HG03025 (cell line): ENCODE measurements around the gene RPP38.

Experiments
- ATAC-seq: cut with Tn5 transposase; IDR thresholded peaks from one replicate; pipeline ENCODE4 v1.9.1; 2021; ENCODE audit warnings: mild to moderate bottlenecking, moderate library complexity; ENCODE audit not compliant: unreplicated experiment, low FRiP score

The RPP38 gene, protein sequence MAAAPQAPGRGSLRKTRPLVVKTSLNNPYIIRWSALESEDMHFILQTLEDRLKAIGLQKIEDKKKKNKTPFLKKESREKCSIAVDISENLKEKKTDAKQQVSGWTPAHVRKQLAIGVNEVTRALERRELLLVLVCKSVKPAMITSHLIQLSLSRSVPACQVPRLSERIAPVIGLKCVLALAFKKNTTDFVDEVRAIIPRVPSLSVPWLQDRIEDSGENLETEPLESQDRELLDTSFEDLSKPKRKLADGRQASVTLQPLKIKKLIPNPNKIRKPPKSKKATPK

GRCh38 chr10:15097011-15097812 is at the start of gene RPP38:
Gene RPP38 (plus strand): TSS chr10:15097355. CDS start chr10:15103315, 5,960 bp downstream.
- ATAC-seq = peak; percentile 87

GRCh38 chr10:15049533-15049932 is 47.6 kb upstream of the RPP38 start:
- no peak for ATAC-seq

GRCh38 chr10:15052121-15052520 is 45.0 kb upstream of the RPP38 start:
- ATAC-seq = no peak

GRCh38 chr10:15053061-15053460 is 44.1 kb upstream of the RPP38 start:
- no peak for ATAC-seq

DNA sequence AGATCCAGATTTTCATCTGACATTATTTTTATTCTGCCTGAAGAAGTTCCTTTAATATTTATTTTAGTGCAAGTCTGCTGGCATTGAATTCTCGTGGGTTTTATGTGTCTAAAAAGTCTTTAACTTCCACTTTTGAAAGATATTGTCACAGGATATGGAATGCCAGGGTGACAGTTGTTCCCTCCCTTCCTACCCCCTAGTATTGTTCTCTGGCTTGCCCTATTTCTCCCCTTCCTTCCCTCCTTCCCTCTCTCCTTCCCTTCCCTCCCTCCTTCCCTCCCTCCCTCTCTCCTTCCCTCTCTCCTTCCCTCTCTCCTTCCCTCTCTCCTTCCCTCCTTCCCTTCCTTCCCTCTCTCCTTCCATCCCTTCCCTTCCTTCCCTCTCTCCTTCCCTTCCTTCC is 38.5 kb upstream of the RPP38 start:
- ATAC-seq = no peak

DNA sequence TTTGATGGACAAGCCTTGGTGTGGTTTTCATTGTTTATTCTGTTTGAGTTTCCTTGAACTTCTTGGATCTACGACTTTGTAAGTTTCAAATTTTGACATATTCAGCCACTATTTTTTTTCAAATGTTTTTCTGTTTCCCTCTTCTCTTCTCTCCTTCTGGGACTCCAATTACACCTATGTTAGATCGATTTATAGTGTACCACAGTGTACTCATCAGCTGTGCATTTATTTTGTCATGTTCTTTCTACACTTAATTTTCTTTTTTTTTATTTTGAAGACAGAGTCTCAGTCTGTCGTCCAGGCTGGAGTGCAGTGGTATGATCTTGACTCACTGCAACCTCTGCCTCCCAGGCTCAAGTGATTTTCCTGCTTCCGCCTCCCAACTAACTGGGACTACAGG is 37.2 kb upstream of the RPP38 start:
- no peak for ATAC-seq

GRCh38 chr10:15060638-15061037 is 36.5 kb upstream of the RPP38 start:
- no peak for ATAC-seq

DNA sequence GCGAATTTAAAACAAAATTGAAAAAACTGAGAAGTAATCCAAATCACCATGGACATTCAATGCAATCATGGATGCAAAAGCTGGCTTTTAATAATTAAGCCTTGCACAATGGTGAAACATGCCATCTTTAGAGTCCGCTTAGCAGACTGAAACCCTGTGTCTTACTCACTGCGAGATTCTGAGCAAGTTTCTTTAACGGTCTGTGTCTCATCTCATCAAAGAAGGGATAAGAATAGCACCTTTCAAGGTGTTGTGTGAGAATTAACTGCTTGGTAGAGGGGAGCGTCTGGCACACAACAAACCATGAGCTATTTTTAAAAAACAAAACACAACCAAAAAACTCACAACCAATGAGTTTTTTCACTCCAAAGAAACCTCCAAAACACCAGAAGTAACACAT is 30.0 kb upstream of the RPP38 start:
- ATAC-seq = no peak

GRCh38 chr10:15068802-15069201 is 28.4 kb upstream of the RPP38 start:
- ATAC-seq = no peak

- ATAC-seq = no peak
Measured at GRCh38 chr10:15069230-15069629, 27.9 kb upstream of the RPP38 start.

GRCh38 chr10:15072358-15072757 is 24.8 kb upstream of the RPP38 start:
- no peak for ATAC-seq

- no peak for ATAC-seq
Measured at GRCh38 chr10:15075421-15075820, 21.7 kb upstream of the RPP38 start.

DNA sequence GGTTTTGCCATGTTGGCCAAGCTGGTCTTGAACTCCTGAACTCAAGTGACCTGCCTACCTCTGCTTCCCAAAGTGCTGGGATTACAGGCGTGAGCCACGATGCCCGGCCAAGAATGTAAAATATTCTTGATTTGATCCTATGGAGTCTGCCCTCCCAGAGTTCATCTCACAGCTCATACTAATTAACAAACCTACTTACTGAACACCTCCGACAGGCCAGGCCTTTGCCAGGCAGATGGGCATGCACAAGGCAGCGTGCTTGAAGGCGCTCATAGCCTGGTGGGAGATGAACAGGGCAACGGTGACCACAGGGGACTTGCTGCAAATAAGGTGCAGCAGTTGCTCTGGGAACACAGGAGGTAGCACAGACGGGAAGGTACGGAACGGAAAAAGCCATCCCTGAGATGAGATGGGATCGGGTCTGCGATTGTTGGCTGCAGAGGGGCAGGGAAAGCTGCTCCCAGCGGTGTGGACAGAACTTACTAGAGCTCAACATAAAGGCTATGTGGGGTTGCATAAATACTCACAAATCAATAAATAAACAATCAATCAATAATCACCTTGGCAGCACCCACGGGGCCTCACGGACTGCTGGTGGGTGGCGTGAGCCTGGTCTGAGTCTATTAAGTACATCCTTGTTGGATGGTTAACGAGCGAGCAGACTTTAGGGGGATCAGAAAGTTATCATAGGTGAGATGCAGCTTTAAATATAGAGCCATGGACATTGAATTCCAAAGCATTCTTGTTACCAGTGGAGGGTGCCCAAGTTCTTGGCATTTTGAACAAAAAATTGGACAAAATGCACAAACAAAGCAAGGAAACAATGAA is 13.3 kb upstream of the RPP38 start:
- ATAC-seq = no peak

- no peak for ATAC-seq
Measured at GRCh38 chr10:15084502-15084922, 12.6 kb upstream of the RPP38 start.

GRCh38 chr10:15088428-15089261 is 8.5 kb upstream of the RPP38 start, which contains the start of gene ACBD7:
Gene ACBD7 (minus strand): TSS chr10:15088776. CDS start chr10:15088728, 48 bp downstream.
- ATAC-seq = peak; percentile 98

DNA sequence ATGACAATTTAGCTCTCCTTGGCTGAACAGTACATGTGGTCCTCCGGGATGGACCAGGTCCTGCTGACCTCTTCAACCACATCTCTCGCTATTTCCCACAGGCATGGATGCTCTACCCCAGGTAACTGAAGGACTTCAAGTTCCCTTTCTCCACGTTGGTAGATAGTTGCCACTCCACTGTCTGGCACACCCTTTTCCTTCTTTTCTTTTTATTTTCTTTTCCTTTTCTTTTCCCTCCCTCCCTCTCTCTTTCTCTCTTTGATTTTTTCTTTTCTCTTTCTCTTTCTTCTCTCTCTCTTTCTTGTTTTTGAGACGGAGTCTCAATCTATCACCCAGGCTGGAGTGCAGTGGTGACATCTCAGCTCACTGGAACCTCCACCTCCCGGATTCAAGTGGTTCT is 5.7 kb upstream of the RPP38 start:
- no peak for ATAC-seq

DNA sequence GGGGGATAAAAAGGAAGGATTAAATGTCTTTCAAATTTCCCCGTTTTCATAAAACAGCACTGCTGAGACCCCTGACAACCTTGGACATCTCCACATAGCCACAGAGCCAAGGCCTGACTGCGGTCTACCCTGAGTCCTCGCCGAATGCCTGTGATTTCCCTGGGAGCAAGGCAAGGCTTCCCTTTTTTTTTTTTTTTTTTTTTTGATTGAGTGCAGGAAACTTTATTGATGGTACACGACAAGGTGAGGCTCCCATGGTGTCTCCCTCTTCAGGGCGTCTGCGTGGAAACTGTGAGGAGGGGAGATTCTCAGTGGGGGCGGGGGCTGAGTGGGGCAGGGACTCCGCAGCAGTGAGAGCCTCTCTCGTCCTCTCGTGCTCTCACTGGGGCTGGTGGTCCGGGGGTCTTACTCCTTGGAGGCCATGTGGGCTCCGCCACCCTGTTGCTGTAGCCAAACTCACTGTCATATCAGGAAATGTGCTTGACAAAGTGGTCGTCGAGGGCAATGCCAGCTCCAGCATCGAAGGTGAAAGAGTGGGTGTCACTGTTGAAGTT is 4.2 kb upstream of the RPP38 start:
- ATAC-seq = no peak

GRCh38 chr10:15096661-15097010 is 519 bp upstream of the RPP38 start:
- ATAC-seq = peak; percentile 29

GRCh38 chr10:15099886-15100285 is 2.7 kb downstream of the RPP38 start:
- ATAC-seq = no peak

GRCh38 chr10:15103513-15103912 is 6.4 kb downstream of the RPP38 start:
- ATAC-seq = no peak
